ENCODE measurements around the gene BRD9. TPM values are rescaled to one million over a fixed set of nuclear protein-coding genes. Genes with fewer than 3 reads are reported as not detected.

The BRD9 gene
- total RNA-seq, 1 experiment from 2014 or later = 48.9 TPM

GRCh38 chr5:909994-910768, 17.6 kb upstream of the BRD9 start:
- peaks cover 43% of the 10 kb centered on the region for H3K4me1 Mint-ChIP-seq (ENCODE audit: insufficient read depth, unreplicated experiment)
- BruUV-seq (replicated peaks) = no TSS peak
- no peak for DNase-seq (ENCODE audit: unreplicated experiment)
- no peak overlapping the region for H3K4me3 Mint-ChIP-seq (ENCODE audit: unreplicated experiment)
- ChIA-PET CTCF (interaction anchor here (0.6 to 1.4 kb wide), 2 partner anchors 25 to 259 kb away, joined by 3 to 5 read pairs; no protein-coding TSS in a partner anchor), POLR2A (no interaction called here)
- intact Hi-C loops (cut with micrococcal nuclease) = loop anchor here (10.0 kb wide), 2 partner anchors 435 to 465 kb away; partner anchors contain the start of gene EXOC3
- H3K36me3 Mint-ChIP-seq (ENCODE audit: insufficient read depth, unreplicated experiment) = peaks cover 65% of the 10 kb centered on the region
- peak overlapping the region; percentile 99 for H3K27ac Mint-ChIP-seq (ENCODE audit: low read depth, unreplicated experiment)
- H3K9me3 Mint-ChIP-seq (ENCODE audit: unreplicated experiment) = no peaks in the 10 kb centered on the region
- H3K27me3 Mint-ChIP-seq (ENCODE audit: insufficient read depth, unreplicated experiment) = no peaks in the 10 kb centered on the region
- TF ChIP-seq CTCF (IDR thresholded peaks at IDR 0.05; ENCODE audit: unreplicated experiment) = no peak

- Mint-ChIP-seq H3K27me3 (ENCODE audit: insufficient read depth, unreplicated experiment) (no peaks in the 10 kb centered on the region), H3K4me3 (ENCODE audit: unreplicated experiment) (no peak overlapping the region), H3K27ac (ENCODE audit: low read depth, unreplicated experiment) (no peak overlapping the region), H3K4me1 (ENCODE audit: insufficient read depth, unreplicated experiment) (peaks cover 42% of the 10 kb centered on the region), H3K9me3 (ENCODE audit: unreplicated experiment) (no peaks in the 10 kb centered on the region), H3K36me3 (ENCODE audit: insufficient read depth, unreplicated experiment) (peaks cover 65% of the 10 kb centered on the region)
- no TSS peak for BruUV-seq (replicated peaks)
- peak; percentile 47 for DNase-seq (ENCODE audit: unreplicated experiment)
- intact Hi-C loops (cut with micrococcal nuclease) = loop anchor here (10.0 kb wide), 1 partner anchor 464 kb away; the partner anchor contains the start of gene EXOC3
- TF ChIP-seq CTCF (IDR thresholded peaks at IDR 0.05; ENCODE audit: unreplicated experiment) = no peak
- ChIA-PET CTCF (interaction anchor here (0.7 to 1.4 kb wide), 2 partner anchors 258 to 260 kb away, joined by 3 to 5 read pairs; no protein-coding TSS in a partner anchor), POLR2A (interaction anchor here (0.7 to 1.8 kb wide), 3 partner anchors 17 to 518 kb away, joined by 3 to 6 read pairs (median 5); no protein-coding TSS in a partner anchor)
Observed at GRCh38 chr5:909086-909485, 16.5 kb upstream of the BRD9 start.

- intact Hi-C loops (cut with micrococcal nuclease) = loop anchor here (10.0 kb wide), 1 partner anchor 463 kb away; the partner anchor contains the start of gene EXOC3
- TF ChIP-seq CTCF (IDR thresholded peaks at IDR 0.05; ENCODE audit: unreplicated experiment) = no peak
- Mint-ChIP-seq H3K27me3 (ENCODE audit: insufficient read depth, unreplicated experiment) (no peaks in the 10 kb centered on the region), H3K4me3 (ENCODE audit: unreplicated experiment) (no peak overlapping the region), H3K9me3 (ENCODE audit: unreplicated experiment) (no peaks in the 10 kb centered on the region), H3K36me3 (ENCODE audit: insufficient read depth, unreplicated experiment) (peaks cover 63% of the 10 kb centered on the region), H3K27ac (ENCODE audit: low read depth, unreplicated experiment) (no peak overlapping the region), H3K4me1 (ENCODE audit: insufficient read depth, unreplicated experiment) (peaks cover 36% of the 10 kb centered on the region)
- no TSS peak for BruUV-seq (replicated peaks)
- DNase-seq (ENCODE audit: unreplicated experiment) = no peak
- ChIA-PET POLR2A (interaction anchor here (1.8 kb wide), 1 partner anchor 16 kb away, joined by 6 read pairs; no protein-coding TSS in a partner anchor), CTCF (interaction anchor here (0.8 kb wide), 2 partner anchors 236 to 737 kb away, joined by 3 to 5 read pairs; no protein-coding TSS in a partner anchor)
Observed at GRCh38 chr5:908172-908571, 15.6 kb upstream of the BRD9 start.

GRCh38 chr5:907366-907910, 14.8 kb upstream of the BRD9 start:
- H3K4me1 Mint-ChIP-seq (ENCODE audit: insufficient read depth, unreplicated experiment) = peaks cover 28% of the 10 kb centered on the region
- no peak overlapping the region for H3K4me3 Mint-ChIP-seq (ENCODE audit: unreplicated experiment)
- H3K27me3 Mint-ChIP-seq (ENCODE audit: insufficient read depth, unreplicated experiment) = no peaks in the 10 kb centered on the region
- no peak overlapping the region for H3K27ac Mint-ChIP-seq (ENCODE audit: low read depth, unreplicated experiment)
- no TSS peak for BruUV-seq (replicated peaks)
- peaks cover 59% of the 10 kb centered on the region for H3K36me3 Mint-ChIP-seq (ENCODE audit: insufficient read depth, unreplicated experiment)
- POLR2A ChIA-PET = no interaction called here
- CTCF ChIA-PET = interaction anchor here (0.8 kb wide), 2 partner anchors 236 to 737 kb away, joined by 3 to 5 read pairs; no protein-coding TSS in a partner anchor
- no peak for DNase-seq (ENCODE audit: unreplicated experiment)
- no peaks in the 10 kb centered on the region for H3K9me3 Mint-ChIP-seq (ENCODE audit: unreplicated experiment)
- TF ChIP-seq CTCF (IDR thresholded peaks at IDR 0.05; ENCODE audit: unreplicated experiment) = no peak
- intact Hi-C loops (cut with micrococcal nuclease) = loop anchor here (10.0 kb wide), 1 partner anchor 463 kb away; the partner anchor contains the start of gene EXOC3
